Endometrial microvascular endothelial cells (primary cell): ENCODE data around the gene GABRR3. TPM values are rescaled to one million over a fixed set of nuclear protein-coding genes. Genes with fewer than 3 reads are reported as not detected.

Experiments used
- in situ Hi-C: cut with HindIII; loops from 2 replicates; pipeline ENCODE4 v1.10.0; 2017; ENCODE audit warnings: low sequenced_read_pairs, low pct_unique_long_range_greater_than_20kb; ENCODE audit errors: inconsistent ontology term
- total RNA-seq: library from RNA; depleted of rRNA; stranded (reverse); fragments of >200 nt; gene quantifications from one replicate; pipeline ENCODE4 v1.2.3, GENCODE V29; 2015; ENCODE audit errors: inconsistent ontology term

GABRR3 gene
- total RNA-seq, 1 donor from 2014 or later, result not detected

DNA sequence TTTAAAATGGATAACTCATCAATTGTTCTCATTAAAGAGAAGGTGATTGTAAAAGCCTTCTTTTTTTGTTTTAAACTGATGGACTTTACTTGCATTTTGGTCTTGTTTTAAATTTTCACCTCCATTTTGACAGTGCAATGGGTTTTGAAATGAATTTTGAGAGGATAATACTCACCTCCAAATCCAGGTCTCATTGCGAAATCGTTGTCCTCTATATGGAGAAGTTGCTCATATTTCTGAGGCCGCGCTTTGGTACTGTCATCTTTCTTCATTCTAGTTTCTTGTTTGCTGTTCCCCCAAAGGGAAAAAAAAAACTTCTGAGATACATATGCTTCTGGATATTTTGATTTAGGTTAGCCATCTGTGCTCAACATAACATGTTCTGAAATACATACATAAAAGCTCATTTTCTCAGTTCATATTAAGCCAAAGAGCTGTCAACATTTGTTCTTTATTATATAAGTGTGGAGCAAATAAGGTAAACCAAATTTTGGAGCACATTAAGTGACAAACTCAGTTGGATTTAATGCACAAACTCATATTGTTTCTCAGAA lies 9.6 kb downstream of the GABRR3 start:
- in situ Hi-C loops, result no loop called here

DNA sequence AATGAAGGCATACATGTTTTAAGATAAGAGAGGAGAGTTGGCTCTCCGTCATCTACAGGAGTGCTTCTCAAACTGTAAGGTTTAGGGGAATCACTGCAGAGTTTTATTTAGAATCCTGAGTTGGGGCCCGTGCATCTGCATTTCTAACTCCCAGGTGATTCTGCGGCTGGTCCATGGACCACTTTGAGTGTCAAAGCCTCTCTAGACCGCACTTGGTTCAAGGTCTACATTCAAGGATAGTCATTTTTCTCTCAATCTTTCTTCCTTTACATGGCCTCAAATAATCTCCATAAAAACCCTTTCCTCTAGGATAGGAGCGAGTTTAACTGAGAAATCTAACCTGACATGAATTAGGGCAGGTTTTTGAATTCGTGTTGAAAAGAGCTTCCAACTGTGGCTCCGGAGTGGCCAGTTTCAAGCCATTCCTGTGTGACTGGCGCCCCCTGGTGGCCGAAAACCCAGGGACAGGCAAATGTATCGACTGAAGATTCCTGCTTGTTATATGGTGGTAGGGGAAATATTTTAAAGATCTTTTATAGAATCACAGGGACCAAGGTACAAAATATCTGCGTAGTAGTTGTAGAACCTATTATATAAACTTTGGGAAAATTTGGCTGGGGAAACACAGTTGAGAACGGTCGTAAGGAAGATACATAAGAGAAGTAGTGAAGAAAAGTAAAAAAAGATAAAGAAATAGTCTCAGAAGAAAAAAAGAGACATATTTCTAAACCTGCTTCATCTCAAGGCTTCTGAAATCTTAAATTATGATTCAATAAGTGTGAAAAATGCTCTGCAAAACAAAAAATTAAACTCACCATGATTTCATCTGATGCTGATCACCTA lies 11.9 kb downstream of the GABRR3 start:
- in situ Hi-C loops, result loop anchor here (25.0 kb wide), 1 partner anchor 211 kb away; the partner anchor contains the start of gene CRYBG3

DNA sequence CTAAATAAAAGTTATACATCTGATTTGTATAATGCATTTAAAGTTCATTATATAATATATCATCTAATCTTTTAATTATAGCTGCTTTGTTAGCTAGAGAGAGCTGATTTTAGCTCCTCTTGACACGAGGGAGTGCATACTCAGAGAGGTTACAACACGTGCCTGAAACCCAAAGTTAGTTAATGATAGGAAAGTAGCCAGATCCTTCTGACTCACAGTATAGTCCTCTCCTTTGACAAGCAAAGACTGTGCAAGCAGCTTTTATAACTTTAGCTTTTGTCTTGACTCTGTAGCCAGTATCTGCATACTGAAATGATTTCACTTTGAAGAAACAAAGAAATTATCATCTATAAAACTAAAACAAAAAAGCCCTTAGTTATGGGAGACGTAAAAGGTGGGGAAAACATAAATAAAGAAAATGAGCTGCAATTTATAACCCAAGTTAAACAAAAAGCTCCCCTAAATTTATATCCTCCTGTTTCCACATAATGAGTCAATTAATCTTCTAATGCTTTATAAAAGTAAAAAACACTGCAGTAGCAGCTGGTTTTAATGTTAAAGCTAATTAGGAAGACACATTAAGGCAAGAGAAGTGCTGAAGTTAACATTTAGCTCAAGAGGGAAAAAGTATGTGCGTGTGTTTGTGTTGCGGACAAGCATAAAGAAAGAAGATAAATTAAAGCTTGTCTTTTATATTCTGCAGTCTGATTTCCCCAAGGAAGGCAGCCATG lies 13.1 kb downstream of the GABRR3 start:
- in situ Hi-C loops, result loop anchor here (25.0 kb wide), 1 partner anchor 210 kb away; the partner anchor contains the start of gene CRYBG3

DNA sequence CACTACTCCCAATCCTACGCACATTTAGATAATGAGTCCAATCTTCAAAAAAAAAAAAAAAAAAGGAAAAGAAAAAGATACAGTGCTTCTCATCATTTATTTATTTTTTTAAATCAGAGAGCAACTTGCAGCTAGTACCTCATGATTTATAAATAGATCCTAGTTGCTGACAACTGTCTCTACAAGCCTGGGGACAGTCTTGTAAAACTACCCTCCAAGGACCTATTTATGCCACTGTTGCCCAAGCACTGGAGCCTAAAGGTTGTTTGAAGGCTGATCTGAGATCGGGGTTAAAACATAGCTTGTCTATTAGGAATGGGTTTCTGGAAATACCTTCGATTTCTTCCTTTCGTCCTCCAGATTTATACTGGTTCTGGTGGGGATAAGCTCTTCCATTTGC lies 14.7 kb downstream of the GABRR3 start:
- in situ Hi-C loops, result loop anchor here (25.0 kb wide), 1 partner anchor 208 kb away; the partner anchor contains the start of gene CRYBG3

DNA sequence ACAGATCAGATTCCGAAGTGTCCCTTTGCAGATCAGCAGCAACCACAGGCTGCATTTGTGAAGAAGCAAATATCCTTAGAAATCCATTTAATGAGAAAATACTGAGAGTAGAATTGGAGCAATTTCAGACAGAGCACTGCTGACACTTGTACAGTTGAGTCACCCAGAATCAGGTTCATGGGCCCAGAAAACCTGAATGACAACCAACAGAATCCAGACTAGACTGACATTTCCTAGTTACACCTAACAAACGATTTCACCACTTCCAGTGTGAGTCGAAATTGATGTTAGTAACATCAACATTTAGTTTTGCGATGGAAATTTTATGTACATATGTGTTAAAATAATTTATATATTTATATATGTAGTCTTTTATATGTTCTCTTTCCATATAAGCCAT lies 16.8 kb downstream of the GABRR3 start:
- in situ Hi-C loops, result loop anchor here (25.0 kb wide), 1 partner anchor 206 kb away; the partner anchor contains the start of gene CRYBG3

DNA sequence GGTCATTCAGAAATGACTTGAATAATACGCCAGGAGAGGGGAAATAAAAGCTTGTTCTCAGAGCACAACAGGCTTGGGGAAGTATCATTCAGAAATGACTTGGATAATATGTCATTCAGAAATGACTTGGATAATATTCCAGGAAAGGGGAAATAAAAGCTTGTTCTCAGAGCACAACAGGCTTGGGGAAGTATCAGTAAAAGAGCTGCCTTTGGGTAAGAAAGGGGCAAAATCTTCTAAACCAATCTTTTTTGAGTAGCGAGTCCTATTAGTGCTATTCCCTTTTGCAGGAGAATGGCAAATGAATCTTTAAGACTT lies 20.9 kb downstream of the GABRR3 start:
- in situ Hi-C loops, result loop anchor here (25.0 kb wide), 1 partner anchor 202 kb away; the partner anchor contains the start of gene CRYBG3

DNA sequence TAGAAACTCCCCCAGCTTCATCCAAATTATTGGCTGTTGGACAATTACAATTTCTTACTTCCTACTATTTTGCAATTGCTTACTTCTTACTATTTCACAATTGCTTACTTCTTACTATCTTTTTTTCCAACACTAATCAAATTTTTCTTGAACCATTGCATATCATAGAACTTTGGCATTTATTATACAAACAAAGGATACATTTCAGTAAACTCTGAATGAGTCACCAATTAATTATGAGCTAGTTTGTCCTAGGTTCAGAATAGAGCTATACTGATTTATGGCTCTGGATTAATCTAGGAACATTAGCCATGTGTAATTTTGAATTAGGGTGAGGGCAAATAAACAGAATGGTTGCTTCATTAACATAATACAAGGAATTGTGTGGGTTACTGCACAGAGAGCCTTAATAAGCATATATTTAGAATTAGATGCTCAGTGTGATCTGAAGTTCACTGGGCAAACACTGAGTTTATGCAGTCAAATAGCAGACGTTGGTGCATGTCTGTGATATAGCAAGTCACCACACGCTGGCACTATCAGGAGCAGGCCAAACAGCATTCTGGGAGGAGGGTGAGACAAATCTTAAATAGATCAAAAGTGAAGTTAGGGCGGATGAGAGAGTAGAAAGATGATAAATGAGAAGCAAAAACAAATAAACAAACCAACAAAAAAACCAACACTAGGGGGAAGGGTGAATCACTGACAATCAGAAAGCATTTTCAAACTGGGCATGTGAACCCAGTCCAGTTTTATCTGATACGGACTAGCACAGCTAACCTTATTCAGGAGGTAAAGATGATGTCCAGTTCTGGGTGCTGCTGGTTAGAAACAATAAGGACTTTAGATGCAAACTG lies 21.5 kb downstream of the GABRR3 start:
- in situ Hi-C loops, result loop anchor here (25.0 kb wide), 1 partner anchor 201 kb away; the partner anchor contains the start of gene CRYBG3

DNA sequence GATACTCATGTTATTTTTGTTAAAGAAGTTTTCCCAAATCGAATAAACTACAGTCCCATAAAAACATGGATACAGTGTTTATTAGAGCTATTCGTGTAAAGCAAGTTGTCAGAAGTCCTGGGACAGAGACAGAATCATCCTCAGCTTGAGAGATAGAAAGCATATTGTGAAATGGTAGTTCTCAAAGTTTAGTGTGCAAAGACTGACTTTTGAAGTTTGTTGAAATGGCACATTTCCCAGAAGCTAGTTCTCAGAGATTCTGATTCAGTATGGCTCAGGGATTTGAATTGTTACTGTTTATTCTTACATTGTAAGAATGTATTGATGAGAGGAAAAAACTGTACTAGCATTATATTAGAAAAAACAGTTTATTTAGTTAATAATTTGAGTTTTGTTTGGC lies 22.1 kb downstream of the GABRR3 start:
- in situ Hi-C loops, result loop anchor here (25.0 kb wide), 1 partner anchor 201 kb away; the partner anchor contains the start of gene CRYBG3

DNA sequence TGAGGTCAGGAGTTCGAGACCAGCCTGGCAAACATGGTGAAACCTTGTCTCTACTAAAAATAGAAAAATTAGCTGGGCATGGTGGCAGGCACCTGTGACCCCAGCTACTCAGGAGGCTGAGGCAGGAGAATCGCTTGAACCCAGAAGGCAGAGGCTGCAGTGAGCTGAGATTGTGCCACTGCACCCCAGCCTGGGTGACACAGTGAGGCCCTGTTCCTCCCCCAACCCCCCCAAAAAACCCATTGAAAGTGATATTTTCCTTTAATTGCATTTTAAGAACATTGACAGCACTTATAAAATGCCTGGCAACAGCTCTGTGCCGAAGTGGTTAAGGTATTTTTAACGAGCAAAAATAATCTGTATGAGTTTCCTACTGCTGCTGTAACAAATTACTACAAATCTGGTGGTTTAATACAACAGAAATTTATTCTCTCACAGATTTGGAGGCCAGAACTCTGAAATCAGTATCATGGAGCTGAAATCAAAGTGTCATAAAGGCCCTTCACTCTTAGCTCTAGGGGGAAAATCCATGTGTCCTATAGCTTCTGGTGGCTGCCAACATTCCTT lies 24.1 kb downstream of the GABRR3 start:
- in situ Hi-C loops, result loop anchor here (25.0 kb wide), 1 partner anchor 199 kb away; the partner anchor contains the start of gene CRYBG3

DNA sequence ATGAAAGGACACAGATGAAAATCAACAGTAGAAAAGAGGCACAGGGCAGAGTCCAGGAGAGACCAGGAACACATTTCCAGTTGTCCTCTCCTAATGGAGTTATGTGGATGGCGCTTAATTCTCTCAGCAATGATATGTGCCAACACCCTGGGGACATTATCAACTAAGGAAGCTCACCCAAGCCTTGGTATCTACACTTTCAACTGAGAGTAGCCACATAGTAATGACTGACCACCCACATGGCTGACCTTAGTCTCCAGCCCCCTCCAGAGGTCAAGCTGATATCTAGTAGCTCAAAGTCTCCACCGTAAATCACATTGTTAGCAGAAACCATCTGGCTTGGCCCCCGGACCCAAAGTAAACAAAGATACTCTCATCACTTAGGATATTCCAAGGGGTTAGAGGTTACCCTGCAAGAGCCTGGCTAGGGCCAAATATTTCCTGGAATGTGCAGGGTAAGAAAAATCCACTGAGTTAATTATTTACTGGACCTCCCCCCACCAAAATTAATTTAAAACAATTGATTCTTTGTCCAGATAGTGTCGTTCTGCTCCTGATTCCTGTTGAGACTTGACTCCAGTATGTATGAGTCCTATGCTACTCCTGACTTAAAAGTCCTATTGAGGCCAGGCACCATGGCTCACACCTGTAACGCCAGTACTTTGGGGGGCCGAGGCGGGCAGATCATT lies 24.8 kb downstream of the GABRR3 start:
- in situ Hi-C loops, result loop anchor here (25.0 kb wide), 1 partner anchor 198 kb away; the partner anchor contains the start of gene CRYBG3

DNA sequence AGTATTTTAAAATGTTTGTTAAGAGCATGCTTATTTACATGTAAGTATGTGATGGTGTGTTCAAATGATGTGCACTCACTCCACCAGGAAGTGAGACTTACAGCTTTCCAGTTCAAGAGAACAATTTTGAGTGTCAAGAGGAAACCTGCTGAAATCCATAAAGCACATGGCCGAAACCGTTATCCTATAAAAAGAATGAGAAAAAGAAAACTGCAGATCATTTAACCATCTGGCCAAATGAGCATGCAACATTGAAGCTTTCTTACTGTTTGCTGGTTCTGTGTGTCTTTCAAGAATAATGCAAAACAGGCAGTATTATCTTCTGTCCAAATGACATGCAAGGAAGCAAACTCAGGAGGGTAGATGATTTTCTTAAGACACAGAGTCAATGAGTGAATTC lies 26.3 kb downstream of the GABRR3 start:
- in situ Hi-C loops, result loop anchor here (25.0 kb wide), 1 partner anchor 197 kb away; the partner anchor contains the start of gene CRYBG3

DNA sequence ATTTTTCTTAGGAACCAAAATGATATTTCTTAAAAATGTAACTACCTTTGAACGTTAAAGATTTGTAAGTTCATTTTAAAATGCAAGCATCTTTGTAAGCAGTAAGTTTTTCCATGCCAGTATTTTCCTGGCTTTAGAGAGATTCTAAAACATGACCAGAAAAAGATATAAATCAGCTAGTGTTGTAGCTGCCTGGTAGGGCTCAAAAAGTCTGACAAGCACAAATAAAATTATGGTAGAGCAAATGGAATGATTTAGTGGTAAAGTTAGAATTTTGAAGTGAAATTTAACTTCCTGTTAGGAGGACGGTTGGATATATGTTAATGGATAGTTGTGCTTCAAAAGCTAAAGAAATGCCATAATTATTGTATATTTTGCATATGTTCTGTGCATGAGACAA lies 29.7 kb downstream of the GABRR3 start:
- in situ Hi-C loops, result loop anchor here (25.0 kb wide), 1 partner anchor 193 kb away; the partner anchor contains the start of gene CRYBG3

DNA sequence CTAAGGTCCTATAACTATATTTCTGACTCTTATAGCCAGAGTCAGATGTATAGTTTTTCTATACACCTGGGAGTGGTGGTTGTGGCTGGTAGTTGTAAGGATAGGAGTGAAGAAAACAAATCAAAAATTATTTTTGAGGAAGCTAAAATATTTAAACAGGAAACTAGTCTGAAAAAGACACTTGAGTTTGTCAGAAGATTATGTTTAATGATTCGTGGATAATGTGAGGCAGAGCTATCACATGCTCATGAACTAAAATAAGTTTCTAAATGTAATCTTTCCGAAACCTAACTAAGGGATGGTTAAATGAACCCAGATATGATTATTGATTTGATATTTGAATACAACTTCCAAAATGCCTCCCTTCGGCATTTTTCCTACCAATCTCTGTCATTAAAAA lies 30.4 kb downstream of the GABRR3 start:
- in situ Hi-C loops, result loop anchor here (25.0 kb wide), 1 partner anchor 192 kb away; the partner anchor contains the start of gene CRYBG3

DNA sequence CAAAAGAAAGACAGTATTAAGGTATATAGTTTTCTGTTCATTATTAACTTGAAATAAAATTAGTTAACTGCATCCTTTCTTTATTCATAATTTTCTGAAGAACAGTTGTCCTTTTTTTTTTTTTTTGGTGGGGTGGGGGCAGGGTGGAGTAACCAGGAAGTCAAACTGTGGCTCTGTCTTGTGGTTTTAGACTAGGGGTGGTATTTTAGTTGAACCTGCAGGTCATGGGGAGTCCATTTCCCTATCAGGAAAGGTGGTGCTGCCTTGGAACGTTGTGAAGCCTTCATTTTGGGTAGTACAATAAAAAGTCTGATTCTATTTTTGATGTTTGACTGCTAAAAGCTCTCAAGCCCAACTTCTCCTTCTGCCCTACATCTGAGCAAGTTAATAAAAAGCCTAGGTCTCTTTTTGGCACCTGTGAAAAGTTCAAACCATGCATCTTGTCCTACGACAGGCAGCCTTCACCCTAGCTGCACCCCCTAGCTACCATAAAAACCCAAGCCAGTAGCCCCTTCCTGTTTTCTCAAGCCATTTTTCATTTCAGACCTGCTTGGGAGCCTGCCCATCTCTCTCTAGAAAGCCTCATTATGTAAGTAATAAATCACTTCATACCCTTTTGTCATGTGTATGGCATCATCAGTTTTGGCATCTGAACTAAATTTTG lies 31.7 kb downstream of the GABRR3 start:
- in situ Hi-C loops, result loop anchor here (25.0 kb wide), 1 partner anchor 191 kb away; the partner anchor contains the start of gene CRYBG3

DNA sequence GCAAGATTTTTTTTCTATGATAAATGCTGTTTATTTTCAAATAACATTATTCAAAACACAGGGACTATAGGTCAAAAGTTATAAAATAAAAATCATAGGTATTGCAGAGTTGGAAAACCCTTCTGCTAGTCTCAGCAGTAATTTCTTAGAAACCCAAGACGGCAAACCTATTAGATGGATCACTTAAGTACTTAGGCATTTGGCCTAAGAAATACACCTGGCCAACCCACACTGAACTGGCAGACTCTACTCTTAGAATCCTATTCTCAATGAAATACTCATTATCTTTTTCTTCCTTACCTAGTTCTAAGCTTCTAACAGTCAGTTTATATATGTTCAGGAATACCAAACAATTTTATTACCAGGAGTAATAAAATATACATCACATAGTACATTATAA lies 32.4 kb downstream of the GABRR3 start:
- in situ Hi-C loops, result loop anchor here (25.0 kb wide), 1 partner anchor 190 kb away; the partner anchor contains the start of gene CRYBG3

DNA sequence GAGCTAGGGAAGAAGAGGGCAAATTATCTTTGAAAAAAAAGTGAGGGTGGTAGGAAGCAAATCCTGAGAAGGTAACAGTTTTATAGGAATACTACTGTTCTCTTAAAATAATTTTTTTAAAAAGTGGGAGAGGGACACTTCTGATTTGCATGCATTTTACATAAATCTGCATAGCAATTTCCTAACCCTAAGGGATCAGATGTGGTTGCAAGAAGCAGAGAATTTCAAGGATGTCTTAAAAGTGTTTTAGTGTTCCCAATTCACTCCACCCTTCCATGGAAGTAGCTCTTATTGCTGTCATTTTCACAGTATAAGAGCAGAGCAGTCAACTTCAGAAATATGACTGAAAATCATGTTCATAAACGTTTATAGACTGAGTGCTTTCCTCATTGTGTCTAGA lies 35.1 kb downstream of the GABRR3 start:
- in situ Hi-C loops, result loop anchor here (25.0 kb wide), 1 partner anchor 188 kb away; the partner anchor contains the start of gene CRYBG3

DNA sequence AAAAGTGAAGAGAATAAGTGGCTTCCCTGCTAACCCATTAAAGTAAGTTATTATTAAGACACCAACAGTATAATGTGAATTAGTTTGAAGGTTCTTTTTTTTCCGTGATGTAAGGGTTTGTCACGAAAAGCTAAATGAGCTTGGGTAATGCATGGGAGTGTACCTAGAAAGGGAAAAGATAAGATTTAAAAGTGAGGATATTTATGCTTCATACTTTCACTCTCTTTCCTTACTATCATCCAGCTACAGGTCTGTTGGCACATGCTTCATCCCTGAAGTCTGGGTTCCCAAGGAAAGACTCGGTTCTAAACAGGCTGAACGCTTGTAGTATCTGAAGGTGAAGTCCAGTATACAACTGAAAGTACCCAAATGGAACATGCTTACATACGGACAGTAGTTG lies 36.0 kb downstream of the GABRR3 start:
- in situ Hi-C loops, result no loop called here
